ENCODE measurements around the gene GIT2. TPM values are rescaled to one million over a fixed set of nuclear protein-coding genes. Genes with fewer than 3 reads are reported as not detected.
A peak's percentile ranks its signal among the peaks of the same experiment; 100 is the strongest.

GIT2 gene
- total and polyA plus RNA-seq, 10 of the 15 experiments (the other 5 are each of a cell fraction or from before 2014, with no cell fraction given) = 9.1 to 49.9 (median 43.9) TPM

GRCh38 chr12:109972821-109973220 lies 23.3 kb downstream of the GIT2 start:
- H4K20me1 ChIP-seq (ENCODE audit: control insufficient read depth, insufficient read depth) = no peaks in the 10 kb centered on the region
- H3K9ac ChIP-seq (ENCODE audit: control insufficient read depth, insufficient read depth, low read length) = no peak overlapping the region
- intact Hi-C loops (cut with micrococcal nuclease; ENCODE audit: unreplicated experiment) = no loop called here
- POLR2A ChIA-PET = no interaction called here
- peak overlapping the region; percentile 19; the same call in 1 of the 2 replicates for H3K27ac ChIP-seq (ENCODE audit: control insufficient read depth, insufficient read depth)
- no peak overlapping the region for H2AFZ ChIP-seq (ENCODE audit: control insufficient read depth, low read depth, low read length)
- H3K36me3 ChIP-seq (ENCODE audit: control insufficient read depth in 2 of 2, insufficient read depth in 2 of 2, low read length in 1 of 2) = peaks cover 0 to 26% of the 10 kb centered on the region in 2 experiments
- WGBS (ENCODE audit: insufficient coverage, insufficient replicate concordance, low lambda C conversion rate, missing lambda C conversion rate) = 99% methylated on average over 4 of the region's 4 CpGs
- H3K79me2 ChIP-seq (ENCODE audit: control insufficient read depth, insufficient read depth, low read length) = no peaks in the 10 kb centered on the region; the same call in 1 of the 2 replicates
- H3K27me3 ChIP-seq (replicated peaks in 1 of 2; ENCODE audit: control insufficient read depth in 2 of 2, insufficient read depth in 2 of 2, low read length in 1 of 2) = no peaks in the 10 kb centered on the region
- in situ Hi-C loops (cut with MboI) = no loop called here
- H3K9me3 ChIP-seq (replicated peaks; ENCODE audit: control insufficient read depth, insufficient read depth, low read length) = peaks cover 4% of the 10 kb centered on the region; the same call in 2 of the 3 replicates
- RAD21 ChIA-PET (ENCODE audit: unreplicated experiment) = interaction anchor here (1.0 to 1.4 kb wide), 4 partner anchors 22 to 32 kb away, joined by 3 to 4 read pairs (median 4); no protein-coding TSS in a partner anchor
- H3K4me1 ChIP-seq (ENCODE audit: control insufficient read depth, insufficient read depth, low read length) = peaks cover 20% of the 10 kb centered on the region
- BruUV-seq (replicated peaks) = no TSS peak
- DNase-seq (ENCODE audit: low read depth, low spot score) (no peak), FAIRE-seq (no peak), ATAC-seq (no peak)
- no peak for TF ChIP-seq CEBPZ (IDR thresholded peaks at IDR 0.05; ENCODE audit: low read depth, low read length)
- no peak overlapping the region for H3K4me2 ChIP-seq (ENCODE audit: control insufficient read depth, insufficient read depth)
- no peak overlapping the region for H3K4me3 ChIP-seq
- SMC1A ChIA-PET (ENCODE audit: uncharacterized antibody, unreplicated experiment) = interaction anchor here (0.7 to 1.9 kb wide), 7 partner anchors 9 to 398 kb away, joined by 3 to 8 read pairs (median 6); no protein-coding TSS in a partner anchor
- CTCF ChIA-PET = interaction anchor here (0.7 to 0.9 kb wide), 2 partner anchors 32 to 1282 kb away, joined by 3 read pairs; no protein-coding TSS in a partner anchor

- no peaks in the 10 kb centered on the region; the same call in 1 of the 2 replicates for H3K79me2 ChIP-seq (ENCODE audit: control insufficient read depth, insufficient read depth, low read length)
- H3K9me3 ChIP-seq (replicated peaks; ENCODE audit: control insufficient read depth, insufficient read depth, low read length) = no peaks in the 10 kb centered on the region
- H4K20me1 ChIP-seq (ENCODE audit: control insufficient read depth, insufficient read depth) = no peaks in the 10 kb centered on the region
- ATAC-seq (no peak), DNase-seq (ENCODE audit: low read depth, low spot score) (no peak), FAIRE-seq (no peak)
- H3K9ac ChIP-seq (ENCODE audit: control insufficient read depth, insufficient read depth, low read length) = no peak overlapping the region
- no peak overlapping the region for H3K27ac ChIP-seq (ENCODE audit: control insufficient read depth, insufficient read depth)
- intact Hi-C loops (cut with micrococcal nuclease; ENCODE audit: unreplicated experiment) (no loop called here), in situ Hi-C loops (cut with MboI) (no loop called here)
- no peak overlapping the region for H3K4me3 ChIP-seq
- ChIA-PET POLR2A (no interaction called here), CTCF (no interaction called here), SMC1A (ENCODE audit: uncharacterized antibody, unreplicated experiment) (interaction anchor here (0.6 kb wide), 1 partner anchor 125 kb away, joined by 3 read pairs; no protein-coding TSS in a partner anchor), RAD21 (ENCODE audit: unreplicated experiment) (no interaction called here)
- no peak overlapping the region for H2AFZ ChIP-seq (ENCODE audit: control insufficient read depth, low read depth, low read length)
- 98% methylated on average over 8 of the region's 8 CpGs for WGBS (ENCODE audit: insufficient coverage, insufficient replicate concordance, low lambda C conversion rate, missing lambda C conversion rate)
- peaks cover 5 to 33% of the 10 kb centered on the region in 2 experiments for H3K36me3 ChIP-seq (ENCODE audit: control insufficient read depth in 2 of 2, insufficient read depth in 2 of 2, low read length in 1 of 2)
- H3K4me1 ChIP-seq (ENCODE audit: control insufficient read depth, insufficient read depth, low read length) = peaks cover 21% of the 10 kb centered on the region
- H3K4me2 ChIP-seq (ENCODE audit: control insufficient read depth, insufficient read depth) = no peak overlapping the region
- no peaks in the 10 kb centered on the region for H3K27me3 ChIP-seq (replicated peaks in 1 of 2; ENCODE audit: control insufficient read depth in 2 of 2, insufficient read depth in 2 of 2, low read length in 1 of 2)
- TF ChIP-seq ZZZ3 (IDR thresholded peaks at IDR 0.05; ENCODE audit: control insufficient read depth, insufficient read length, low read depth) (no peak), BACH1 (IDR thresholded peaks at IDR 0.05; ENCODE audit: borderline replicate concordance) (no peak), NR2C1 (IDR thresholded peaks at IDR 0.05) (no peak), BMI1 (IDR thresholded peaks at IDR 0.05; ENCODE audit: borderline replicate concordance) (no peak), ZNF384 (IDR thresholded peaks at IDR 0.05; ENCODE audit: borderline replicate concordance, low read depth, low read length) (no peak)
- BruUV-seq (replicated peaks) = no TSS peak
Measured at GRCh38 chr12:109968801-109969200, 27.4 kb downstream of the GIT2 start.
